T-helper 2 cell treated with Interferon-gamma antibody and Interleukin-4, amounts not matched to agents 100 ng/mL and 5 ng/mL, for 36 hours (primary cell): Measurements from ENCODE around the gene WIPF2. TPM values are rescaled to one million over a fixed set of nuclear protein-coding genes. Genes with fewer than 3 reads are reported as not detected.
"Not testable (repeated sequence)": the region's sequence is repeated elsewhere in the genome, so short reads cannot be mapped to it uniquely, and the experiment has no call there.

Experiments used
- intact Hi-C: fragments of 100-400 bp; cut with micrococcal nuclease; formaldehyde crosslinking; loops from one replicate; pipeline ENCODE4 v1.15.1; 2023
- total RNA-seq: library from RNA; stranded (reverse); gene quantifications from 2 replicates; pipeline ENCODE4 v1.2.3, GENCODE V29; 2022

WIPF2 gene
- total RNA-seq, 1 donor from 2014 or later: 25.4 TPM

DNA sequence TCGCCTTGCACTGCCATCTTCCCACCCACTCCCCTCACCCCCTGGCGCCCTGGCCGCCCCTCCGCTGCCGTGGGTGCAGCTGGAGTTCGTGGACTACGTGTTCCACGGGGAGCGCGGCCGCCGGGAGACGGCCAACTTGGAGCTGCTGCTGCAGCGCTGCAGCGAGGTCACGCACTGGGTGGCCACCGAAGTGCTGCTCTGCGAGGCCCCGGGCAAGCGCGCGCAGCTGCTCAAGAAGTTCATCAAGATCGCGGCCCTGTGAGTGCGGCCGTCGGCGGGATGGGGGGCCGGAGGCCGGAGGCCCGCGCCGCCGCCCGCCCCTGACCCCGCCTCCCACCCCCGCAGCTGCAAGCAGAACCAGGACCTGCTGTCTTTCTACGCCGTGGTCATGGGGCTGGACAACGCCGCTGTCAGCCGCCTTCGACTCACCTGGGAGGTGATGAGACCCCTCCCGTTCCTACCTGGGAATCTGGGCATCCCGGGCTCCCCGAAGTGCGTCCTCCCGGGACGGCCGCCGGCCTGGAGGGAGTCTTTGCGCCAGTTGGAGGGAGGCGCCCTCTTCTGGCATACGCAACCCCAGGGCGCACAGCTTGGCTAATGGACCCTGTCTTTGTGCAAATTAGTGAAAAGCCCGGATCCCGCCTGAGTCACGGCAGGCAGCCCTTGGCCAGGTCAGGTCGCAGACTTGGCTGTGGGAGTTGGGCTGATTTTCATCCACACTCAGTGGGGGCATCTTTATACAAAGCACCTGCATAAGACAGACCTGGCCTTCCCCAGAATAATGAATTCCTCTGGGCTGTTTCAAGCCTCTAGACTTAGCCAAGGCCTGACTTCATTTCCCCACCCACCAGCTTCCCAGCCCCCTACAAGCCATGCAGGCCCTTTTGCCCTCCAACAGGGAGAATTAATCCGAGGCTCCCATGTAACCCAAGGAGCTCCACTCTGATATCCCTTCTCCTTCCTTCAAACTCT is 27.6 kb upstream of the WIPF2 start:
- intact Hi-C loops: loop anchor here (1.0 kb wide), 2 partner anchors 78 to 178 kb away; no protein-coding TSS in a partner anchor

DNA sequence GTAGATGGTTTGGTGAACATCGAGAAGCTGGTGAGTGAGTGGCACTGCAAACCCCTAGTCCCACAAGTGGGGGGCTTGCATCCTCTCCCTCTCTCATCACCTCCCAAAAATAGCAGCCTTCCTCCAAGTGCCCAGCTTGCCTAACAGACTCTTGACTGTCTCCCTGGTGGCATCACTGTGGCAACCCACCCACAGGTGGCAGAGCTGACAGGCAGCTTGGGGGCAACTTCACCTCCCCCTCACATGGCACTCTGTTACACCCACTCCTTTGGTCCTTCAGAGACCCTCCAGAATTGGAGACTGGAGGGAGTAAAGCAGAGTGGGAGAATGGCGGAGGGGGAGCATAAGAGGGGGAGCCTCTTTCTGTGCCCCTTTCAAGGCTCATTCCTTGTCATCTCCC is 26.1 kb upstream of the WIPF2 start:
- intact Hi-C loops: no loop called here

DNA sequence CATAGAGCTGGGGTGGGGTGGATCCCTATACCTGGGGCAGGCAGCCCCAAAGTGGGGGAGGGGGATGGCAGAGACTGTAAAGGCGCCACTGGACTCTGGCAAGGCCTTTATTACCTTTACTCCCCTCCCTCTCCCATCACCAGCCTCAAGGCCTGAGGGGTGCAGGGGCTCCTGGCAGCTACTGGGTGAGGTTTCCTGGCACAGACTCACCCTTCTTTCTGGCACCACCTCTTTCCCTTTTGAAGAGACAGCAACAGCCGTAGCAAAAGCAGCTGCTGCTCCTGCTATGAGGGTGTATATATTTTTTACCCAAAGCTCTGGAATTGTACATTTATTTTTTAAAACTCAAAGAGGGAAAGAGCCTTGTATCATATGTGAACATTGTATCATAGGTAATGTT is 24.3 kb upstream of the WIPF2 start:
- intact Hi-C loops: no loop called here

DNA sequence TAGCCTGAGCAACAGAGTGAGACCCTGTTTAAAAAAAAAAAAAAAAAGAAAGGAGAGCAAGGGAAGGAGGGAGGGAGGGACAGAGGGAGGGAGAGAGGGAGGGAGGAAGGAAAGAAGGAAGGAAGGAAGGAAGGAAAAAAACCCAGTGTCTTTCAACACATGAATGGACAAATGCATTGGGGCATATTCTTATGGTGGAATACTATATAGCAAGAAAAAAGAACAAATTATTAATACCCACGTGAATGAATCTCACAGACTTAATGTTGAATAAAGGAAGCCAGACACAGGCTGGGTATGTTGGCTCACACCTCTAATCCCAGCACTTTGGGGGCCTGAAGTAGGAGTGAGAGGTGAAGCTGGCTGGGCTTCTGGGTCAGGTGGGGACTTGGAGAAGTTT is 21.6 kb upstream of the WIPF2 start:
- intact Hi-C loops: no loop called here

DNA sequence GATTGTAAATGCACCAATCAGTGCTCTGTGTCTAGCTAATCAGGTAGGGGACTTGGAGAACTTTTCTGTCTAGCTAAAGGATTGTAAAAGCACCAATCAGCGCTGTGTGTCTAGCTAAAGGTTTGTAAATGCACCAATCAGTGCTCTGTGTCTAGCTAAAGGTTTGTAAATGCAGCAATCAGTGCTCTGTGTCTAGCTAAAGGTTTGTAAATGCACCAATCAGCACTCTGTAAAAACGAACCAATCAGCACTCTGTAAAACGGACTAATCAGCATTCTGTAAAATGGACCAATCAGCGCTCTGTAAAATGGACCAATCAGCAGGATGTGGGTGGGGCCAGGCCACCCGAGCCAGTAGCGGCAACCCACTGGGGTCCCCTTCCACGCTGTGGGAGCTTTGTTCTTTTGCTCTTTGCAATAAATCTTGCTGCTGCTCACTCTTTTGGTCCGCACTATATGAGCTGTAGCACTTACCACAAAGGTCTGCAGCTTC is 21.1 kb upstream of the WIPF2 start:
- intact Hi-C loops: not testable (repeated sequence)

DNA sequence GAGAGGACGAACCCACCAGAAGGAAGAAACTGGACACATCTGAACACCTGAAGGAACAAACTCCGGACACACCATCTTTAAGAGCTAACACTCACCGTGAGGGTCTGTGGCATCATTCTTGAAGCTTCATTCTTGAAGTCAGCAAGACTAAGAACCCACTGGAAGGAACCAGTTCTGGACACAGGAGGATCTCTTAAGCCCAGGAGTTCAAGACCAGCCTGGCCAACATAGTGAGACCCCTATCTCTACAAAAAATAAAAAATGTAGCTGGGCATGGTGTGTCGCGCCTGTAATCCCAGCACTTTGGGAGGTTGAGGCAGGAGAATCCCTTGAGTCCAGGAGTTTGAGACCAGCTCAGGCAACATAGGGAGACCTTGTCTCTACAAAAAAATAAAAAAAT is 20.5 kb upstream of the WIPF2 start:
- intact Hi-C loops: no loop called here

DNA sequence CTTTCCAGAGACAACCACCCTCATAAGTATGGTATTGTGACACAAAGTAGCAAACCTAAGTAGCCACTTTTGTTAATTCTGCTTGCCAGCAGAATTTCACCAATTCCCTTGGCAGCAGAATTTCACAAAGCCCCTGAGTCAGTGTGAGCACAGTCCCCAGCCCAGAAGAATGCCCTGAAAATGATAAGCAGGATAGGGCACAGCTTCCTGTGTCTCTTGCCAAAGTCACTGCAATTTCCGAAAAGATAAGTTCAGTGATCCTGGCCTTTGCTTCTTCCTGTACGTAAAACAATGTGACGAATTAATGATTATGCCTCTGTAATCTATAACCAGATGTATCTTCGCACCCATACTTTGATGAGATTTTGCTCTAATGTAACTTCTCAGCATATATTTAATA is 16.0 kb upstream of the WIPF2 start:
- intact Hi-C loops: loop anchor here (2.0 kb wide), 1 partner anchor 16 kb away; the partner anchor contains the start of gene WIPF2

DNA sequence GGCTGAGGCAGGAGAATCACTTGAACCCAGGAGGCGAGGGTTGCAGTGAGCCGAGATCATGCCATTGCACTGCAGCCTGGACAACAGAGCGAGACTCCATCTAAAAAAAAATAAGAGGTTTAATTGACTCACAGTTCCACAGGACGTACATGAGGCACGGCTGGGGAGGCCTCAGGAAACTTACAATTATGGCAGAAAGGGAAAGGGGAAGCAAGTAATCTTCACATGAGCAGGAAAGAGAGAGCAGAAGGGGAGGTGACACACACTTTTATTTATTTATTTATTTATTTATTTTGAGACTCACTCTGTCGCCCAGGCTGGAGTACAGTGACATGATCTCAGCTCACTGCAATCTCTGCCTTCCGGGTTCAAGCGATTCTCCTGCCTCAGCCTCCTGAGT is 12.9 kb upstream of the WIPF2 start:
- intact Hi-C loops: not testable (repeated sequence)

DNA sequence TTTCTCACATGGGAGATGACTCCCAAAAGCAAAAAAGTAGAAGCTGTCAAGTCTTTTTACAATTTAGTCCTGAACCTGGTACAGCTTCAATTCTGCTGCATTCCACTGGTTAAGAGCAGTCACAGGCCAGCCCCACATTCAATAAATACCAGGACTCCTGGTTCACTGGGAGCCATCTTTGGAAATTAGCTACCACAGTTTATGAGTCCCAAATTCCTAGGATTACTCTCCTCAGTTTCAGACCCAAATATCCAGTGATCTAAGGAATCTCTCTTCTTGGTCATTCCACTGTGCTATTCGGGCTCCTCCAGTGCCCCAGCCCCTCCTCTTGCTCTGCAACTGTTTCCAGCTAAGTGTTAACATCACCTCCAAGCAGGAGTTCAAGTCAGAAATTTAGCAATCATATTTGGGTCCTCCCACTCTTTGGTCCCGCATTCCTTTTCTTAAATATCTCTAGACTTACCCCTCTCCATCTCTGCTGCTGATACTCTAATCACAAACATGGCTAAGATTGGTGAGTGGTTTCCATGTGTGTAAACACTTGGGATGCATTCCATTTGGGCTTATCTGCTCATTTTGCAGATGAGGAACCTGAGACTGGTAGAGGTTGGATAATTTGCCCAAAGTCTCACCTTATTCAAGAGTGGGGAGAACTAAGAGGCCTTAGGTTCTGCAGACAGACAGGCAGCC is 9.6 kb upstream of the WIPF2 start:
- intact Hi-C loops: loop anchor here (10.0 kb wide), 1 partner anchor 145 kb away; no protein-coding TSS in a partner anchor

DNA sequence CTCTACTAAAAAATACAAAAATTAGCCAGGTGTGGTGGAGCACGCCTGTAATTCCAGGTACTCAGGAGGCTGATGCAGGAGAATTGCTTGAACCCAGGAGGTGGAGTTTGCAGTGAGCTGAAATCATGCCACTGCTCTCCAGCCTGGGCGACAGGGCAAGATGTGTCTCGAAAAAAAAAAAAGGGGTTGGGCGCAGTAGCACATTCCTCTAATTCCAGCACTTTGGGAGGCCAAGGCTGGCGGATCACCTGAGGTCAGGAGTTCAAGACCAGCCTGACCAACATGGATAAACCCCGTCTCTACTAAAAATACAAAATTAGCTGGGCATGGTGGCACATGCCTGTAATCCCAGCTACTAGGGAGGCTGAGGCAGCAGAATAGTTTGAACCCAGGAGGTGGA is 5.2 kb upstream of the WIPF2 start:
- intact Hi-C loops: loop anchor here (10.0 kb wide), 1 partner anchor 141 kb away; no protein-coding TSS in a partner anchor

DNA sequence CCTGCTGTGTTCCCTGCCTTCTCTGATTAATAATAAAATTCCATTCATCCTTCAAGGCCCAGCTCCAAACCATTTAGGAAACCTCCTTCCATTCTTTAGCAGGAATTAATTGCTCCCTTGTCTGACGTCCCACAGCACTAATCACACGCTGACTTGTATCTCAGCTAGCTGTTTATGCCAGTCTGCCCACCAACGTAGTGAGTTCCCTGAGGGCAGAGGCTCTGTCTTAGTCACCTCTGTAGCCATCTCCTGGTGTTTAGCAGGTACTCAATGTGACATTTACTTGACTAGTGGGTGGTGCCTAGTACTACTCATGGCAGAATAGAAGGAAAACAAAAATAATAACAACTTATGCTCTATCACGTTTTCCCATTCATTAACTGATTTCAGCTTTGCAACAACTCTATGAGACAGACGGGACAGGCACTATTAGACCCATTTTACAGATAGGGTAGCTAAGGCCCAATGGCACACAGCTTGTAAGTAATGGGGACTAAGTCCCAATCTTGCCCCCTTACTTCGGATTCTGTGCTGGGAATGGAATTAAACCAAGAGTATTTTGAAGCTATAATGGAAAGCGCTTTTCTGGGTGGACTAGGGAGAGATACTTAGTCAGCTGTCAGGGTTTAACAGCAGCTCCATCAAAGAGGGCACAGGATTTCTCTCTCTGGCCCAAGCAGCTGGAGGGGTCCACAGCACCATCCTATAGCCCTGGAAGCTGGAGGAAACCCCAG is 931 bp upstream of the WIPF2 start:
- intact Hi-C loops: loop anchor here (2.0 to 10.0 kb wide), 2 partner anchors 15 to 137 kb away; no protein-coding TSS in a partner anchor

DNA sequence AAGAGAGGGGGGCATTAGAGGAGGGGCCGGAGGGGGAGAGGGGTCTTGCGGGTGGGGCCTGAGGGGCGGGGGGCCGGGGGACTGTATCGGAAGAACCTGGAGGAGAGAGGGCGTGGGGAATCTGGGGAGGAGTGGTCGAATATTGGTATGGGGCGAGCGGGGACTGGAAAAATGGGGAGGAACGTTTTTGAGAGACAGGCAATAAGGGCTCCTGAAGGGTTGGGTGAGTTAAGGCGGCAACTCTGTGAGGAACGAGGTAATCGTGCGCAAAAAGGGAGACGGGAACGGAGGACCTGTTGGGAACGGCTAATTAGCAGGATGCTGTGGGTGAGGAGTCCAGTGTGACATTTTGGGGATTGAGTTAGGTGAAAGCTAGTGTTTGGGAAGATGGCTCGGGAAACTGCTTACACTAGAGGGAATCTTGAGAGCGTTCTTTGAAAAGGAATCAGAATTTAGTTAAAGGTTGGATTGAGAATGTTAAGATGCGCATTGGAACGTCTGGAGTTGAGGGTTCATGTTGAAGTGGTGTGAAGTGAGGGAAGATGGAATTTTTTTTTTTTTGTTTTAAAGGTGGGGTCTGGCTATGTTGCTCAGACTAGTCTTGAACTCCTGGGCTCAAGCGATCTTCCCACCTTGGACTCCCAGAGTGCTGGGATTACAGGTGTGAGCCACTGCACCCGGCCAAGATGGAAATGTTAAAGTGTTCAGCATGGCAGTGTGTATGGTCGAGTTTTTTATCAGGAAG is 662 bp downstream of the WIPF2 start:
- intact Hi-C loops: loop anchor here (1.0 to 10.0 kb wide), 5 partner anchors 17 to 135 kb away; partner anchors contain the start of gene CDC6

DNA sequence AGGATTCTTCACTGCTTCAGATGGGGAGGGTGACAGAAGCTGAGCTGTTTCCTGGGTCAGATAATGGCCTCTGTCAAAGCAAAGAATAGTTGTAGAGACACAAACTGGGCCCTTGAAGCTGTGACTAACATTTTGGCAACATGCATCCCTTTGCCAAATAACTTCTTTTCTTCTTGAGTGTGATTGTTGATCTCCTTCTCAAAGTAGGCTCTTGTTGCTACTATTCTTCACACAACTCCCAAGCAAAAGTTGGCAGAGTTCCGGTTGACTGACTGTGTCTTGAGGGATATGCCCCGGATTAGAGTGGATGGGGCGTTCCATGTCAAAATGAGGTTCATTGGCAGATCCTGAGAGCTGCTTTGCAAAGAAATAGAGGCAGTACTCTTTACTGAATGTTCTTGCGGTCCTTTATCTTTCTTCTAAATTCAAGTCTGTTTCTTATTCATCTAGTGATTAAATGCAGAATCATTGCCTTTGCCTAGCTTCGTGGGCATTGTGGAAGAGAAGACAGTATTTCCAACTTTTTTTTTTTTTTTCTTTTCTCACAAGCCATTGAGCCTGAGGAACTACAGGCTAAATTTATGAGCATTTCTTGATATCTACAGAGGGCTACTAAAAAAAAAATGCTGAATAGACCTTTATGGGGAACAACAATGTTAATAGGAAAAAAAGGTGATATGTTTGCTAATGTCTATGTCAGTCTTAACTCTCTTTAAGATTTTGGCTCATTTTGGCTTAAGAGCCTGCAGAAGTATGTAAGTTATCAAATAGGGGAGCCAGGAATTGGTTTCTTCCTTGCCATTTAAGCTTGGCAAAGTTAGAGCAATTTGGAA is 5.8 kb downstream of the WIPF2 start:
- intact Hi-C loops: no loop called here

DNA sequence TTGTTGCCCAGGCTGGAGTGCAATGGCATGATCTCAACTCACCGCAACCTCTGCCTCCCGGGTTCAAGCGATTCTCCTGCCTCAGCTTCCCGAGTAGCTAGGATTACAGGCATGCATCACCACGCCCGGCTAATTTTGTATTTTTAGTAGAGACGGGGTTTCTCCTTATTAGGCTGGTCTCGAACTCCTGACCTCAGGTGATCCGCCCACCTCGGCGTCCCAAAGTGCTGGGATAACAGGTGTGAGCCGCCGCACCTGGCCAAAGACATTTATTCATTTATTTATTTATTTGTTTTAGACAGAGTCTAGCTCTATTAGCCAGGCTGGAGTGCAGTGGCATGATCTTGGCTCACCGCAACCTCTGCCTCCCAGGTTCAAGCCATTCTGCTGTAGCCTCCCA is 10.0 kb downstream of the WIPF2 start:
- intact Hi-C loops: not testable (repeated sequence)

DNA sequence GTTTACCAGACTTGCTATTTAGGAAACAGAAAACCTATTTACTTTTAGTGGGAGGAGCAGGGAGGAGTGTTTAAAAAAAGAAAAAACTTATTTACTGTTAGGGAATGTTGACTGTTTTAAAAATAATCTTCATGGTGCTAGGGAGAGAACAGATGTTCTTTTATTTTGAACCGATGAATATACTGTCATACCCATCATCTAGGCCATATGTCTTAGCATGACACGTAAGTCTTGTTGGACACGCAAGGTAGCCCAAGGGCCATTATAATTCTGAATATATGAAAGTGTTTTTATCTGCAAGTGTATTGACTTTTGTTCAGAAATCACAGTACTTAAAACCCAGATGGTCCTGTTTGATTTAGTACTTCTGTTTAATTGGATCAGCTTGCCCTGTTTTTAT is 11.6 kb downstream of the WIPF2 start:
- intact Hi-C loops: no loop called here

DNA sequence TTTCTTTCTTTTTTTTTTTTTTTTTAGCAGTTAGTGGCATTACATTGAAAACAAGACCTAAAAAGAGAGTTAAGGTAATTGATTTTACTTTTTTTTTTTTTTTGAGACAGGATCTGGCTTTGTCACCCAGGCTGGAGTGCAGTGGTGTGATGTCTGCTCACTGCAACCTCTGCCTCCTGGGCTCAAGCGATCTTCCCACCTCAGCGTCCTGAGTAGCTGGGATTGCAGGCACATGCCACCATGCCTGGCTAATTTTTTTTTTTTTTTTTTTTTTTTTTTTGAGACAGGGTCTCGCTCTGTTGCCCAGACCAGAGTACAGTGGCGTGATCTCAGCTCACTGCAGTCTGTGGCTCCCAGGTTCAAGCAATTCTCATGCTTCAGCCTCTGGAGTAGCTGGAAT is 12.8 kb downstream of the WIPF2 start:
- intact Hi-C loops: not testable (repeated sequence)

DNA sequence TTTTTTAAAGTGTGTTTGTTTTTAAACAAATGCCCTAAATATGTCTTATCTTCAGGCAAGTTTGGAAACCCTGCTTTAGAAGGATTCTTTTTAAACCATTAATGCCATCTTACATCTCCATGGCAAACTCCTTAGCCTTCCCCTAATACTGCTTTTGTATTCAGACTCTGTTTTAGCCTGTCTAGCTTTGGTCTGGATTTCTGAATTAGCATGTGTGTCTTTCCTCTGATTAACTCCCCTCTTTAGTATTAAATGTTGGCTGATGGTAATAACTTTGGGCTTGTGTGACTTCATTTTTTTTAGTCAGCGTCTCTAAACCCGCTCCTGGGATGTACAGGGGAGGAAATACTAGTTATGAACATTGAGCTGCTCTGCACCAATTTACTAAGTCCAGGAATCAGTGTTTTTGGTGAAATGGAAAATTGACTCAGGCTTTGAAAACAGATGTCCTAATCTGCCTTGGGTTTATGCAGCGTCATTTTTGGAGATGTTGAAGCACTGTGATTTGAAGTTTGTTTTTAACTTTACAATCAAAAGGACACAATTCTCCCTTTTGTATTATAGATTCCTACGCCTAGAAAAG is 22.2 kb downstream of the WIPF2 start:
- intact Hi-C loops: no loop called here

DNA sequence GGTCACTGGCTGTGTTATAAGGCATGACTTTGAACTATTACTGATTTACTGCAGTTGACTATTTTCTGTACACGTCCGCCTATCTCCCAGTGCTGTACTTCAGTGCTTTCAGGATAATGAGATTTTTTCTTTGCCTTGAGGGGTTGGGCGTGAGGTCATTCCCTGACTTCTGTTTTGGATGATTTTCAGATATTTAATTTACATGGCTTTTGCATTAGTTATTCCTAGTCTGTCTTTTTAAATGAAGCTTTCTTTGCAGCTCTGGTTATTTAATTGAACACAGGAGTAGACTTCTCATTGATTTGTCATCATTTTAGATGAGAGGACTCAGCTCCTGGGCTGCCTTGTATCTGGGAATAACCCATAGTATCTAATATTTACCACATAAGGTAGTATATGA is 23.7 kb downstream of the WIPF2 start:
- intact Hi-C loops: no loop called here

DNA sequence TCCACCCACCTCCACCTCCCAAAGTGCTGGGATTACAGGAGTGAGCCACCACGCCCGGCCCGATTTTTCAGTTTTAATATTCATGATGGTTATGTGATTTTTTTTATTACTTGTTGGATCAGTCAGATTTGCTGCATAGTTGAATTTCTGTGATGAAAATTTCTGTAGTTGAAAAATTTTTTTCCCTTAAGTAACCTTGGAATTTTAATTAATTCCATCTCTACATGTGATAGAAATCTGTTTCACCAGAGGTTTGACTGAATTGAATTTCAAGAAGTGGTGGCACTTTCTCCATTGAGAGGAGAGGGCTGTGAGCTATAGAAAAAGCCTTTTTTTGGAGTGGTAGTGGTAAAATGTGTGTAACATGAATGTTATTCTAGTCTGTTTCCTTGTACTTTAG is 24.7 kb downstream of the WIPF2 start:
- intact Hi-C loops: no loop called here
